WTC11 (cell line): ENCODE data around the gene NOL4L.

Source experiments
- ELF4 ChIP-seq: sonication (generic); formaldehyde crosslinking; IDR thresholded peaks from 2 replicates; pipeline ENCODE4 v1.8.1; 2022; ENCODE audit warnings: low read depth, mild to moderate bottlenecking, moderate library complexity, missing genetic modification reagents
- IRF2 ChIP-seq: sonication (generic); formaldehyde crosslinking; IDR thresholded peaks from 2 replicates; pipeline ENCODE4 v1.8.0; 2022; ENCODE audit warnings: low read depth, missing genetic modification reagents, borderline replicate concordance
- MAX ChIP-seq: sonication (generic); formaldehyde crosslinking; IDR thresholded peaks from 2 replicates; pipeline ENCODE4 v1.8.0; 2022; ENCODE audit warnings: mild to moderate bottlenecking, missing genetic modification reagents
- NFYB ChIP-seq: sonication (generic); formaldehyde crosslinking; conservative IDR thresholded peaks from 2 replicates; pipeline ENCODE4 v1.8.0; 2022; ENCODE audit warnings: low read depth, missing genetic modification reagents
- SP1 ChIP-seq: sonication (generic); formaldehyde crosslinking; conservative IDR thresholded peaks from 2 replicates; pipeline ENCODE4 v1.8.1; 2022; ENCODE audit warnings: missing genetic modification reagents
- TEAD1 ChIP-seq: sonication (generic); formaldehyde crosslinking; IDR thresholded peaks from 2 replicates; pipeline ENCODE4 v1.8.0; 2022; ENCODE audit warnings: mild to moderate bottlenecking, missing genetic modification reagents
- ZNF138 ChIP-seq: sonication (generic); formaldehyde crosslinking; conservative IDR thresholded peaks from 2 replicates; pipeline ENCODE4 v1.8.1; 2022; ENCODE audit warnings: mild to moderate bottlenecking, moderate library complexity, missing genetic modification reagents
- ZNF232 ChIP-seq: sonication (generic); formaldehyde crosslinking; IDR thresholded peaks from 2 replicates; pipeline ENCODE4 v1.8.0; 2022; ENCODE audit warnings: mild to moderate bottlenecking, missing genetic modification reagents
- TF ChIP-seq, protein P1 (sequence below): fragments of 200-600 bp; IDR thresholded peaks from 2 replicates; pipeline ENCODE4 v1.8.0; 2022; ENCODE audit warnings: antibody characterized with exemption
- TF ChIP-seq, protein P2 (sequence below): sonication (generic); formaldehyde crosslinking; IDR thresholded peaks from 2 replicates; pipeline ENCODE4 v1.8.1; 2023; ENCODE audit warnings: mild to moderate bottlenecking, missing genetic modification reagents
- TF ChIP-seq, protein P3 (sequence below): sonication (generic); formaldehyde crosslinking; IDR thresholded peaks from 2 replicates; pipeline ENCODE4 v1.8.1; 2023; ENCODE audit warnings: mild to moderate bottlenecking, missing genetic modification reagents, moderate library complexity

- TF ChIP-seq TEAD1 (CRISPR knock-in tag) (no peak), IRF2 (CRISPR knock-in tag) (no peak), ZNF138 (no peak), SP1 (CRISPR knock-in tag) (no peak), ZNF232 (CRISPR knock-in tag) (no peak), MAX (no peak), ELF4 (CRISPR knock-in tag) (no peak), NFYB (CRISPR knock-in tag) (no peak)
- TF ChIP-seq, protein P1, sequence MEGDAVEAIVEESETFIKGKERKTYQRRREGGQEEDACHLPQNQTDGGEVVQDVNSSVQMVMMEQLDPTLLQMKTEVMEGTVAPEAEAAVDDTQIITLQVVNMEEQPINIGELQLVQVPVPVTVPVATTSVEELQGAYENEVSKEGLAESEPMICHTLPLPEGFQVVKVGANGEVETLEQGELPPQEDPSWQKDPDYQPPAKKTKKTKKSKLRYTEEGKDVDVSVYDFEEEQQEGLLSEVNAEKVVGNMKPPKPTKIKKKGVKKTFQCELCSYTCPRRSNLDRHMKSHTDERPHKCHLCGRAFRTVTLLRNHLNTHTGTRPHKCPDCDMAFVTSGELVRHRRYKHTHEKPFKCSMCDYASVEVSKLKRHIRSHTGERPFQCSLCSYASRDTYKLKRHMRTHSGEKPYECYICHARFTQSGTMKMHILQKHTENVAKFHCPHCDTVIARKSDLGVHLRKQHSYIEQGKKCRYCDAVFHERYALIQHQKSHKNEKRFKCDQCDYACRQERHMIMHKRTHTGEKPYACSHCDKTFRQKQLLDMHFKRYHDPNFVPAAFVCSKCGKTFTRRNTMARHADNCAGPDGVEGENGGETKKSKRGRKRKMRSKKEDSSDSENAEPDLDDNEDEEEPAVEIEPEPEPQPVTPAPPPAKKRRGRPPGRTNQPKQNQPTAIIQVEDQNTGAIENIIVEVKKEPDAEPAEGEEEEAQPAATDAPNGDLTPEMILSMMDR = no peak
- TF ChIP-seq, protein P2, sequence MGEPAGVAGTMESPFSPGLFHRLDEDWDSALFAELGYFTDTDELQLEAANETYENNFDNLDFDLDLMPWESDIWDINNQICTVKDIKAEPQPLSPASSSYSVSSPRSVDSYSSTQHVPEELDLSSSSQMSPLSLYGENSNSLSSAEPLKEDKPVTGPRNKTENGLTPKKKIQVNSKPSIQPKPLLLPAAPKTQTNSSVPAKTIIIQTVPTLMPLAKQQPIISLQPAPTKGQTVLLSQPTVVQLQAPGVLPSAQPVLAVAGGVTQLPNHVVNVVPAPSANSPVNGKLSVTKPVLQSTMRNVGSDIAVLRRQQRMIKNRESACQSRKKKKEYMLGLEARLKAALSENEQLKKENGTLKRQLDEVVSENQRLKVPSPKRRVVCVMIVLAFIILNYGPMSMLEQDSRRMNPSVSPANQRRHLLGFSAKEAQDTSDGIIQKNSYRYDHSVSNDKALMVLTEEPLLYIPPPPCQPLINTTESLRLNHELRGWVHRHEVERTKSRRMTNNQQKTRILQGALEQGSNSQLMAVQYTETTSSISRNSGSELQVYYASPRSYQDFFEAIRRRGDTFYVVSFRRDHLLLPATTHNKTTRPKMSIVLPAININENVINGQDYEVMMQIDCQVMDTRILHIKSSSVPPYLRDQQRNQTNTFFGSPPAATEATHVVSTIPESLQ (CRISPR knock-in tag) = no peak
- TF ChIP-seq, protein P3, sequence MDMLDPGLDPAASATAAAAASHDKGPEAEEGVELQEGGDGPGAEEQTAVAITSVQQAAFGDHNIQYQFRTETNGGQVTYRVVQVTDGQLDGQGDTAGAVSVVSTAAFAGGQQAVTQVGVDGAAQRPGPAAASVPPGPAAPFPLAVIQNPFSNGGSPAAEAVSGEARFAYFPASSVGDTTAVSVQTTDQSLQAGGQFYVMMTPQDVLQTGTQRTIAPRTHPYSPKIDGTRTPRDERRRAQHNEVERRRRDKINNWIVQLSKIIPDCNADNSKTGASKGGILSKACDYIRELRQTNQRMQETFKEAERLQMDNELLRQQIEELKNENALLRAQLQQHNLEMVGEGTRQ (CRISPR knock-in tag) = no peak
Observed at GRCh38 chr20:32606107-32606506, 21.0 kb upstream of the NOL4L start.
